Tibial nerve (tissue), 4 donors: ENCODE results near the gene TMEM233. TPM values are rescaled to one million over a fixed set of nuclear protein-coding genes. Genes with fewer than 3 reads are reported as not detected.

ENCODE experiments used
- DNase-seq, 2 donors: peaks; one replicate each; pipeline ENCODE4 v3.0.0-alpha.2; 2019; ENCODE audit warnings: low spot score in 2 of 2
- H3K27ac ChIP-seq, 4 donors: fragments of 200-600 bp; sonication (generic) in 3 of 4; one replicate each; pipeline ENCODE4 v1.5.1; 2017 to 2019; ENCODE audit warnings: mild to moderate bottlenecking in 1 of 4
- H3K27me3 ChIP-seq, 2 donors: fragments of 200-600 bp; sonication (generic) in 1 of 2; one replicate each; pipeline versions ENCODE4 v1.5.1 to v1.6.0; 2017 to 2019
- H3K36me3 ChIP-seq, 3 donors: fragments of 200-600 bp; sonication (generic); one replicate each; pipeline ENCODE4 v1.5.1; 2018 to 2019
- H3K4me1 ChIP-seq, 4 donors: fragments of 200-600 bp; sonication (generic) in 3 of 4; one replicate each; pipeline ENCODE4 v1.5.1; 2017 to 2019
- H3K4me3 ChIP-seq, 4 donors: fragments of 200-600 bp; sonication (generic) in 3 of 4; one replicate each; pipeline ENCODE4 v1.5.1; 2017 to 2019; ENCODE audit warnings: mild to moderate bottlenecking in 1 of 4, moderate library complexity in 1 of 4
- H3K9me3 ChIP-seq, 4 donors: fragments of 200-600 bp; sonication (generic) in 3 of 4; one replicate each; pipeline ENCODE4 v1.5.1; 2017 to 2019
- CTCF ChIP-seq, 5 experiments: fragments of 200-600 bp in 3 of 5; fragments of 450-650 bp in 2 of 5; sonication (generic) in 3 of 5; IDR thresholded peaks; one replicate each; pipeline ENCODE4 v1.5.1; 2016 to 2019; ENCODE audit warnings: antibody characterized with exemption in 5 of 5, mild to moderate bottlenecking in 3 of 5, moderate library complexity in 2 of 5
- EP300 ChIP-seq, 2 donors: sonication (generic); formaldehyde crosslinking; IDR thresholded peaks; one replicate each; pipeline ENCODE4 v1.6.1; 2017; ENCODE audit warnings: antibody characterized with exemption in 2 of 2, mild to moderate bottlenecking in 1 of 2
- POLR2A ChIP-seq, 2 donors: fragments of 450-650 bp; IDR thresholded peaks; one replicate each; pipeline ENCODE4 v1.6.1; 2017; ENCODE audit warnings: antibody characterized with exemption in 2 of 2, mild to moderate bottlenecking in 2 of 2, moderate library complexity in 2 of 2
- WGBS, 2 donors: methylation state at CpG; one replicate each; pipeline ENCODE4 v1.1.5; 2018; 5-methylcytosine and 5-hydroxymethylcytosine counted together
- small RNA-seq: library from RNA; depleted of rRNA; stranded (forward); fragments of <200 nt; gene quantifications from one replicate; pipeline ENCODE3, GENCODE V24; 2016
- total RNA-seq, 4 donors: library from RNA; depleted of rRNA; stranded (reverse); fragments of >200 nt; gene quantifications; one replicate each; pipeline ENCODE4 v1.1.0, GENCODE V29; 2016

The TMEM233 gene
- total RNA-seq, 4 donors from 2014 or later, result 0.21 to 0.59 (median 0.22) TPM; not detected in 1

GRCh38 chr12:119691202-119691810, 97.7 kb downstream of the TMEM233 start:
- peaks cover 0 to 25% (median 4%) of the 10 kb centered on the region in 4 donors for H3K4me1 ChIP-seq
- TF ChIP-seq POLR2A (IDR thresholded peaks at IDR 0.05) (no peak), EP300 (IDR thresholded peaks at IDR 0.05) (no peak), CTCF (IDR thresholded peaks at IDR 0.05) (no peak)
- 71 to 79% methylated on average over 6 of the region's 6 CpGs for WGBS, 2 donors
- H3K27me3 ChIP-seq, result no peaks in the 10 kb centered on the region
- peaks cover 0 to 40% (median 0%) of the 10 kb centered on the region in 3 donors for H3K36me3 ChIP-seq
- no peak overlapping the region for H3K4me3 ChIP-seq
- no peak for DNase-seq
- no peak overlapping the region for H3K27ac ChIP-seq
- no peaks in the 10 kb centered on the region for H3K9me3 ChIP-seq

GRCh38 chr12:119692410-119692809, 98.8 kb downstream of the TMEM233 start:
- H3K27me3 ChIP-seq, result no peaks in the 10 kb centered on the region
- no peaks in the 10 kb centered on the region for H3K9me3 ChIP-seq
- peaks cover 0 to 21% (median 4%) of the 10 kb centered on the region in 4 donors for H3K4me1 ChIP-seq
- H3K4me3 ChIP-seq, result no peak overlapping the region
- no peak for TF ChIP-seq EP300 (IDR thresholded peaks at IDR 0.05)
- no peak for TF ChIP-seq CTCF (IDR thresholded peaks at IDR 0.05)
- no peak for TF ChIP-seq POLR2A (IDR thresholded peaks at IDR 0.05)
- WGBS, 2 donors, result 76 to 81% methylated on average over 5 of the region's 5 CpGs
- no peak for DNase-seq
- H3K36me3 ChIP-seq, result peaks cover 0 to 40% (median 0%) of the 10 kb centered on the region in 3 donors
- H3K27ac ChIP-seq, result no peak overlapping the region

Small RNA genes within 50 kb of the gene (small RNA-seq; reads per million reads assigned to genes)
- gene RN7SKP197, result not detected

Other genes starting within 250 kb of the TMEM233 start
- gene PRKAB1, start 74.4 kb downstream of the TMEM233 start, total RNA-seq, result 10 to 100 TPM; 24.5 to 40.6 (median 28.3) TPM